Tibial artery (tissue), 4 donors: ENCODE data around the gene LRRC63.
A peak's percentile ranks its signal among the peaks of the same experiment; 100 is the strongest.

Source experiments
- DNase-seq, 2 donors: peaks; one replicate each; pipeline ENCODE4 v3.0.0-alpha.2; 2019
- H3K27ac ChIP-seq, 2 donors: fragments of 200-600 bp; sonication (generic) in 1 of 2; 1 replicate in 1 of 2; 2 replicates in 1 of 2; pipeline ENCODE4 v1.5.1; 2018 to 2019; ENCODE audit warnings: mild to moderate bottlenecking in 1 of 2
- H3K27me3 ChIP-seq, 2 donors: fragments of 200-600 bp; sonication (generic) in 1 of 2; one replicate each; pipeline versions ENCODE4 v1.5.1 to v1.6.0; 2016 to 2019
- H3K36me3 ChIP-seq, 3 donors: fragments of 200-600 bp; sonication (generic) in 2 of 3; one replicate each; pipeline ENCODE4 v1.5.1; 2016 to 2019; ENCODE audit warnings: mild to moderate bottlenecking in 2 of 3
- H3K4me1 ChIP-seq, 4 donors: fragments of 200-600 bp; sonication (generic) in 2 of 4; 1 replicate in 3 of 4; 2 replicates in 1 of 4; pipeline ENCODE4 v1.5.1; 2016 to 2019
- H3K4me3 ChIP-seq, 2 donors: fragments of 200-600 bp; sonication (generic) in 1 of 2; 1 replicate in 1 of 2; 2 replicates in 1 of 2; pipeline ENCODE4 v1.5.1; 2018 to 2019; ENCODE audit warnings: mild to moderate bottlenecking in 2 of 2
- H3K9me3 ChIP-seq, 3 donors: fragments of 200-600 bp; sonication (generic) in 1 of 3; one replicate each; pipeline ENCODE4 v1.5.1; 2016 to 2019
- intact Hi-C: fragments of 100-400 bp; cut with DNase I; formaldehyde crosslinking; loops from one replicate; pipeline ENCODE4 v1.15.0; 2023; ENCODE audit warnings: low total_unique reads
- TF ChIP-seq, protein P1 (sequence below), 2 experiments: fragments of 200-600 bp in 1 of 2; fragments of 450-650 bp in 1 of 2; IDR thresholded peaks; one replicate each; pipeline ENCODE4 v1.5.1; 2017 to 2019; ENCODE audit warnings: antibody characterized with exemption in 2 of 2, mild to moderate bottlenecking in 1 of 2, moderate library complexity in 1 of 2

Gene LRRC63

DNA sequence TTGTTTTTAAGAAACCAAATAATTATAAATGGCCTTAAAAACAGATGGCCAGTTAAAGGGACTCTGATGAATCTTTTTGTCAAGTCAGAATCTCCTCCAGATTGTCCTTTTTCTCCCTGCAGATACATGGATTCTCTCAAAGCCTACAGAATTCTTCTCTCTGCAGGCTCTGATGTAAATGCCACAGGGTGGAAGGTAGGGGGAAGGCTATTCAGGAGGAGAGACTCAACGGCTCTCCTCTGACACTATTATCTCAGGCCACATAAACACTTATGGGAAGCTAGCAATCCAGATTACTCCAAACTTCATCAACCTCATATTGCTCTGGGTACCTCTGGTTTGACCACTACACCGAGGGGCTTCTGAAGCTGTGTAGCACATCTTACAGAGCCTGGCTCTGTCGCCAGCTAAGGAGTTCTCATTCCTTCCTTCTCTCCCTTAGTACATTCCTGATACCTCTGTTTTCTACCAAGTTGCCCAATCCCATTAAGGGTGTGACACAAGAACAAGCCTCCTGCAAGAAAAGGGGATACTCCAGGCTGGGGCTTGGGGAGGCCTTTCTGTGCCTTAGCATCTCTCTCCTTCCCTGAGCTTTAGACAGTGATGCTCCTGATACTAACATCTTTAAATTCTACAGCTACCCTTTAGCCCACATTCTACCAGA is 44.6 kb upstream of the LRRC63 start:
- H3K4me1 ChIP-seq = peaks cover 0 to 3% (median 0%) of the 10 kb centered on the region in 4 donors
- no peak overlapping the region for H3K4me3 ChIP-seq
- intact Hi-C loops = no loop called here
- H3K27me3 ChIP-seq = peaks cover 0 to 8% of the 10 kb centered on the region in 2 donors
- no peak for DNase-seq
- no peaks in the 10 kb centered on the region for H3K36me3 ChIP-seq
- TF ChIP-seq, protein P1, sequence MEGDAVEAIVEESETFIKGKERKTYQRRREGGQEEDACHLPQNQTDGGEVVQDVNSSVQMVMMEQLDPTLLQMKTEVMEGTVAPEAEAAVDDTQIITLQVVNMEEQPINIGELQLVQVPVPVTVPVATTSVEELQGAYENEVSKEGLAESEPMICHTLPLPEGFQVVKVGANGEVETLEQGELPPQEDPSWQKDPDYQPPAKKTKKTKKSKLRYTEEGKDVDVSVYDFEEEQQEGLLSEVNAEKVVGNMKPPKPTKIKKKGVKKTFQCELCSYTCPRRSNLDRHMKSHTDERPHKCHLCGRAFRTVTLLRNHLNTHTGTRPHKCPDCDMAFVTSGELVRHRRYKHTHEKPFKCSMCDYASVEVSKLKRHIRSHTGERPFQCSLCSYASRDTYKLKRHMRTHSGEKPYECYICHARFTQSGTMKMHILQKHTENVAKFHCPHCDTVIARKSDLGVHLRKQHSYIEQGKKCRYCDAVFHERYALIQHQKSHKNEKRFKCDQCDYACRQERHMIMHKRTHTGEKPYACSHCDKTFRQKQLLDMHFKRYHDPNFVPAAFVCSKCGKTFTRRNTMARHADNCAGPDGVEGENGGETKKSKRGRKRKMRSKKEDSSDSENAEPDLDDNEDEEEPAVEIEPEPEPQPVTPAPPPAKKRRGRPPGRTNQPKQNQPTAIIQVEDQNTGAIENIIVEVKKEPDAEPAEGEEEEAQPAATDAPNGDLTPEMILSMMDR (IDR thresholded peaks at IDR 0.05) = no peak
- no peak overlapping the region for H3K27ac ChIP-seq
- no peaks in the 10 kb centered on the region for H3K9me3 ChIP-seq

DNA sequence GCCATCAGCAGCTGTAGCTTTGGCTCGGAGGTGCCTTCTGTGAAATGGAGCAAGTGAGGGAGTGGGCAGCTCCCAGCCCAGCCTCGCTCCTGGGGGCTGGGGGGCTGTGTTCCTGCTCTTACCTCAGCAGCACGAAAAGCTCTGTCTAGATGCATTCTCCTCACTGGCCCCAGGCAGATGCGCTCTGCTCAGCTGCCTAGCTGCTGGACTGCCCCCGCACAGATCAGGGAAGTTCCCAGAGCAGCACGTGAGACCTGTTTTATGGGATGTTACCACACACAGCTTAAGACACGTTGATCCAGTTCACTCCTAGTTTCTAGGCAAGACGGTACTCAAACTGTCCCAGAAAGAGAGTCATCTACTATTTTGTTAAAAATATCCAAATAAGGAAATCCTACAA is 43.4 kb upstream of the LRRC63 start:
- peak in 1 of 2 donors; percentile 65 for DNase-seq
- intact Hi-C loops = no loop called here
- TF ChIP-seq, protein P1 (IDR thresholded peaks at IDR 0.05) = no peak

DNA sequence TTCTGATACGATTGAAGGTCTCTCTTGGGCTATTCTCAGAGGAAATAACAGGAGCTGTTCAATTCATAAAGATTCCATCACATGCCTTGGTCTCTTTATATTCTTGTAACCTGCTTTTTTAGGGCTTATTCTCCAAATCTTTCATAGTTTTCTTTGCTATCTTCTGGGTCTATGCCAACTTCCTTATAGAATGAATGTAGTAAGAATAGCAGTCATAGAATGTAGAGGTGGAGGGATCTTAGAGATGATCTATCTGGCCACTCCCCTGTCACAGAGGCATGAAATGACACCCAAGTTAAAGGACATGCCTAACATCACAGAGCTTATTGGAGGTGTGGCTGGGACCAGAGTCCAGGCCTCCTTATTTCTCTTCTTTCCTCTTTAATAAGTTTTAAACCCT is 42.9 kb upstream of the LRRC63 start:
- Histone ChIP-seq H3K27me3 (peaks cover 0 to 8% of the 10 kb centered on the region in 2 donors), H3K36me3 (no peaks in the 10 kb centered on the region), H3K9me3 (no peaks in the 10 kb centered on the region), H3K27ac (no peak overlapping the region), H3K4me1 (peaks cover 0 to 3% (median 0%) of the 10 kb centered on the region in 4 donors), H3K4me3 (no peak overlapping the region)
- TF ChIP-seq, protein P1 (IDR thresholded peaks at IDR 0.05) = no peak
- no peak for DNase-seq
- intact Hi-C loops = no loop called here

More for the DNA sequence above, 43.4 kb upstream of the LRRC63 start:
- Histone ChIP-seq H3K36me3 (no peaks in the 10 kb centered on the region), H3K4me1 (peaks cover 0 to 3% (median 0%) of the 10 kb centered on the region in 4 donors), H3K9me3 (no peaks in the 10 kb centered on the region), H3K27ac (no peak overlapping the region), H3K4me3 (no peak overlapping the region), H3K27me3 (peaks cover 0 to 8% of the 10 kb centered on the region in 2 donors)

DNA sequence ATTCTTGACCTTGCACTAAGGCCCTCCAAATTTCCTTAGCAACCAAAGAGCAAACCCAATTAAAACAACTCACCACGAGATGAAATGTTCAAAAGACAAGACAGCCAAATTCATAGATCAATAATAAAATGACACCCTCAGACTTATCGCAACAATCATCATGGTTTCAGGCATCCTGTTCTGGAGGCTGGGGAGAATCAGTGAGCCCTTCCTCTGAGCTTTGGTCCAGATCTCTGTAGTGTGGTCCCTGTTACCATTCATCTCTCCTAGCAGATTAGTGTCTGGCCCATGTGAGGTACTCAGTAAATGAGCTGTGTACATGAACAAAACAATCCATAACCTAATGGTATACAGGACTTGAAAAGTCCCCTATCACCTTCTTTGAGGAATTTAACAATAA is 42.0 kb upstream of the LRRC63 start:
- intact Hi-C loops = no loop called here
- peaks cover 0 to 8% of the 10 kb centered on the region in 2 donors for H3K27me3 ChIP-seq
- no peaks in the 10 kb centered on the region for H3K36me3 ChIP-seq
- TF ChIP-seq, protein P1 (IDR thresholded peaks at IDR 0.05) = no peak
- peaks cover 0 to 3% (median 0%) of the 10 kb centered on the region in 4 donors for H3K4me1 ChIP-seq
- no peaks in the 10 kb centered on the region for H3K9me3 ChIP-seq
- no peak for DNase-seq
- no peak overlapping the region for H3K4me3 ChIP-seq
- H3K27ac ChIP-seq = no peak overlapping the region

DNA sequence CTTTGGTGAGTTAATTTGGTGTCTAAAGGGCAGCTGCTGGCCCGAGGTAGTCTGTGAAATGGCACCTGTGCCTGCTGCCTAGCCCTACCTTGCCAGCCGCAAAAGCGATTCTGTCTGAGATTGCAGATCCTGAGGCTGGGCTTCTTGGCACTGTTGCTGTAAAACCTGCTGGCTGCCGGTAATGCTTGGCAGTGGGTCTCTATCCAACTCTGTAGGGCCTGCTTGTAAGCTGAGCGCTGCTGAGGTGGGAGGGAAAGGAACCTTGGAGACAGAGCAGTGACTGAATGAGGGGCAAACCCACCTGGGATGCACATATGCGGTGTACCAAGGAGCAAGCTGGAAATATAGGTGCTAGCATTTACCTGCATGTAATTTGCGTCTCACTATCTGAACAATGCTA is 41.5 kb upstream of the LRRC63 start:
- TF ChIP-seq, protein P1 (IDR thresholded peaks at IDR 0.05) = no peak
- intact Hi-C loops = no loop called here
- no peak for DNase-seq
- Histone ChIP-seq H3K9me3 (no peaks in the 10 kb centered on the region), H3K27me3 (peaks cover 0 to 5% of the 10 kb centered on the region in 2 donors), H3K36me3 (no peaks in the 10 kb centered on the region), H3K27ac (no peak overlapping the region), H3K4me3 (no peak overlapping the region), H3K4me1 (peaks cover 0 to 3% (median 0%) of the 10 kb centered on the region in 4 donors)
